Mesenchymal stem cell (in vitro differentiated cells and primary cell): ENCODE results near the gene PPHLN1.

Experiments
- DNase-seq: peaks from one replicate; pipeline ENCODE4 v3.0.0-alpha.2; 2013
- H2AFZ ChIP-seq: one replicate; pipeline ENCODE4 v1.6.1; 2013; ENCODE audit warnings: low read depth, mild to moderate bottlenecking, control low read depth, inconsistent platforms, low read length, moderate library complexity
- H2AK5ac ChIP-seq: 2 replicates; pipeline ENCODE4 v1.6.1; 2013; ENCODE audit warnings: low read length, moderate library complexity, mild to moderate bottlenecking, inconsistent platforms; ENCODE audit not compliant: severe bottlenecking
- H2BK120ac ChIP-seq: one replicate; pipeline ENCODE4 v1.6.1; 2013; ENCODE audit warnings: low read depth, mild to moderate bottlenecking, inconsistent platforms, low read length, moderate library complexity
- H2BK12ac ChIP-seq, 2 experiments: one replicate each; pipeline ENCODE4 v1.6.1; 2013; ENCODE audit warnings: inconsistent platforms in 2 of 2, low read length in 2 of 2, mild to moderate bottlenecking in 2 of 2, moderate library complexity in 2 of 2, control low read depth in 1 of 2
- H2BK15ac ChIP-seq: one replicate; pipeline ENCODE4 v1.6.1; 2013; ENCODE audit warnings: mild to moderate bottlenecking, low read depth, inconsistent platforms; ENCODE audit not compliant: poor library complexity, severe bottlenecking
- H2BK5ac ChIP-seq: 2 replicates; pipeline ENCODE4 v1.6.1; 2013; ENCODE audit warnings: low read depth, mild to moderate bottlenecking, low read length, control low read depth, inconsistent platforms; ENCODE audit not compliant: poor library complexity, severe bottlenecking
- H3K14ac ChIP-seq, 2 experiments: one replicate each; pipeline ENCODE4 v1.6.1; 2013; ENCODE audit warnings: inconsistent platforms in 2 of 2, low read length in 2 of 2, control low read depth in 1 of 2, mild to moderate bottlenecking in 1 of 2, moderate library complexity in 1 of 2
- H3K18ac ChIP-seq, 2 experiments: one replicate each; pipeline ENCODE4 v1.6.1; 2013; ENCODE audit warnings: inconsistent platforms in 2 of 2, low read length in 2 of 2, control low read depth in 1 of 2, low read depth in 1 of 2, mild to moderate bottlenecking in 1 of 2
- H3K23ac ChIP-seq, 2 experiments: one replicate each; pipeline ENCODE4 v1.6.1; 2013; ENCODE audit warnings: inconsistent platforms in 2 of 2, low read length in 2 of 2, mild to moderate bottlenecking in 2 of 2, moderate library complexity in 2 of 2, control low read depth in 1 of 2
- H3K27ac ChIP-seq: 2 replicates; pipeline ENCODE4 v1.5.1; 2013; ENCODE audit warnings: mild to moderate bottlenecking, moderate library complexity, low read length, control low read depth, inconsistent platforms; ENCODE audit not compliant: poor library complexity, severe bottlenecking
- H3K27me3 ChIP-seq, 2 experiments: 2 replicates each; pipeline versions ENCODE4 v1.6.1 to v1.7.0; 2013; ENCODE audit warnings: low read length in 2 of 2, mild to moderate bottlenecking in 2 of 2, moderate library complexity in 2 of 2, control low read depth in 1 of 2, inconsistent platforms in 1 of 2; ENCODE audit not compliant: control insufficient read depth in 1 of 2, insufficient read depth in 1 of 2
- H3K36me3 ChIP-seq, 2 experiments: 2 replicates each; pipeline versions ENCODE4 v1.6.1 to v1.7.0; 2013; ENCODE audit warnings: low read length in 2 of 2, control low read depth in 1 of 2, inconsistent platforms in 1 of 2, low read depth in 1 of 2, mild to moderate bottlenecking in 1 of 2; ENCODE audit not compliant: insufficient read depth in 2 of 2, control insufficient read depth in 1 of 2
- H3K4ac ChIP-seq, 2 experiments: one replicate each; pipeline ENCODE4 v1.6.1; 2013; ENCODE audit warnings: inconsistent platforms in 2 of 2, low read length in 2 of 2, mild to moderate bottlenecking in 2 of 2, moderate library complexity in 2 of 2, control low read depth in 1 of 2, low read depth in 1 of 2
- H3K4me1 ChIP-seq: 2 replicates; pipeline ENCODE4 v1.6.1; 2013; ENCODE audit warnings: low read depth, low read length, control low read depth; ENCODE audit not compliant: control insufficient read depth, insufficient read depth
- H3K4me2 ChIP-seq: 2 replicates; pipeline ENCODE4 v1.6.1; 2013; ENCODE audit warnings: low read length, mild to moderate bottlenecking, inconsistent platforms; ENCODE audit not compliant: poor library complexity, severe bottlenecking
- H3K4me3 ChIP-seq, 2 experiments: 2 replicates each; pipeline versions ENCODE4 v1.5.1 to v1.7.0; 2013; ENCODE audit warnings: low read length in 2 of 2, mild to moderate bottlenecking in 2 of 2, control low read depth in 1 of 2, low read depth in 1 of 2; ENCODE audit not compliant: insufficient read depth in 1 of 2
- H3K79me1 ChIP-seq: replicated peaks from 2 replicates; pipeline ENCODE4 v1.6.1; 2013; ENCODE audit warnings: mild to moderate bottlenecking, control low read depth, low read length, inconsistent platforms; ENCODE audit not compliant: poor library complexity, severe bottlenecking
- H3K9ac ChIP-seq: 2 replicates; pipeline ENCODE4 v1.7.0; 2013; ENCODE audit warnings: mild to moderate bottlenecking, low read length, moderate library complexity
- H3K9me3 ChIP-seq: 2 replicates; pipeline ENCODE4 v1.7.0; 2013; ENCODE audit warnings: mild to moderate bottlenecking, low read length; ENCODE audit not compliant: control insufficient read depth
- H4K8ac ChIP-seq: one replicate; pipeline ENCODE4 v1.6.1; 2013; ENCODE audit warnings: inconsistent platforms, mild to moderate bottlenecking, low read length, moderate library complexity
- H4K91ac ChIP-seq: one replicate; pipeline ENCODE4 v1.6.1; 2013; ENCODE audit warnings: mild to moderate bottlenecking, low read length, inconsistent platforms
- WGBS: methylation state at CpG from one replicate; pipeline ENCODE4 v1.1.7; 2013; ENCODE audit warnings: mixed read lengths; 5-methylcytosine and 5-hydroxymethylcytosine counted together

PPHLN1 gene

GRCh38 chr12:42284876-42285275 is 41.1 kb upstream of the PPHLN1 start:
- no peaks in the 10 kb centered on the region for H3K79me1 ChIP-seq
- no peak overlapping the region for H2BK15ac ChIP-seq
- no peak overlapping the region for H4K8ac ChIP-seq
- no peak overlapping the region for H3K4me3 ChIP-seq
- no peak overlapping the region for H2BK120ac ChIP-seq
- H2BK12ac ChIP-seq, result no peak overlapping the region
- H3K18ac ChIP-seq, result no peak overlapping the region
- DNase-seq, result no peak
- no peak overlapping the region for H3K4ac ChIP-seq
- no peak overlapping the region for H2AK5ac ChIP-seq
- H2AFZ ChIP-seq, result no peak overlapping the region
- no peak overlapping the region for H4K91ac ChIP-seq
- no peak overlapping the region for H3K14ac ChIP-seq
- no peak overlapping the region for H3K27ac ChIP-seq
- H3K23ac ChIP-seq, result no peak overlapping the region
- H3K4me2 ChIP-seq, result no peak overlapping the region
- H3K4me1 ChIP-seq, result no peaks in the 10 kb centered on the region
- no peak overlapping the region for H2BK5ac ChIP-seq
- no peaks in the 10 kb centered on the region for H3K36me3 ChIP-seq
- 92% methylated on average over 2 of the region's 2 CpGs for WGBS
- H3K9me3 ChIP-seq, result no peaks in the 10 kb centered on the region
- H3K27me3 ChIP-seq, result no peaks in the 10 kb centered on the region
- no peak overlapping the region for H3K9ac ChIP-seq

DNA sequence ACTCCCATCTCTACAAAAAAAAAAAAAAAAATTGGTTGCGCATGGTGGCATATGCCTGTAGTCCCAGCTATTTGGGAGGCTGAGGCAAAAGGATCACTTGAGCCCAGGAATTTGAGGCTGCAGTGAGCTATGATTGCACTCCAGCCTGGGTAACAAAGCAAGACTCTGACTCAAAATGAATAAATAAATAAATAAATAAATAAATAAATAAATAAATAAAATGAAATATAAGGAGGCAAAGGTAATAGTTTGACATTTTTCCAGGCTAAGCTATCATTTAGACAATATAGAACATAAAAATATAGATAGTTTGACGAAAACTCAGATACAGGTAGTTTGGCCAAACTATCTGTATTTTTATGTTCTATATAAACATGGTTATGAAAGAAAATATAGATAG is 40.5 kb upstream of the PPHLN1 start:
- no peak overlapping the region for H2BK5ac ChIP-seq
- H3K4me2 ChIP-seq, result no peak overlapping the region
- 100% methylated on average over 1 of the region's 2 CpGs for WGBS
- H3K9ac ChIP-seq, result no peak overlapping the region
- no peak overlapping the region for H2BK15ac ChIP-seq
- H3K23ac ChIP-seq, result no peak overlapping the region
- H2BK120ac ChIP-seq, result no peak overlapping the region
- no peak overlapping the region for H3K4me3 ChIP-seq
- H3K79me1 ChIP-seq, result no peaks in the 10 kb centered on the region
- no peaks in the 10 kb centered on the region for H3K9me3 ChIP-seq
- H3K4ac ChIP-seq, result no peak overlapping the region
- no peaks in the 10 kb centered on the region for H3K27me3 ChIP-seq
- no peak overlapping the region for H3K14ac ChIP-seq
- no peak overlapping the region for H2AK5ac ChIP-seq
- H4K8ac ChIP-seq, result no peak overlapping the region
- H3K4me1 ChIP-seq, result no peaks in the 10 kb centered on the region
- H3K27ac ChIP-seq, result no peak overlapping the region
- no peak for DNase-seq
- H2AFZ ChIP-seq, result no peak overlapping the region
- H2BK12ac ChIP-seq, result no peak overlapping the region
- no peaks in the 10 kb centered on the region for H3K36me3 ChIP-seq
- no peak overlapping the region for H3K18ac ChIP-seq
- H4K91ac ChIP-seq, result no peak overlapping the region

- DNase-seq, result no peak
- Histone ChIP-seq H2AK5ac (no peak overlapping the region), H4K91ac (no peak overlapping the region), H3K4ac (no peak overlapping the region), H2BK12ac (no peak overlapping the region), H3K36me3 (no peaks in the 10 kb centered on the region), H3K4me1 (no peaks in the 10 kb centered on the region), H3K27me3 (no peaks in the 10 kb centered on the region), H3K18ac (no peak overlapping the region), H2AFZ (no peak overlapping the region), H3K14ac (no peak overlapping the region), H3K4me3 (no peak overlapping the region), H2BK5ac (no peak overlapping the region), H2BK120ac (no peak overlapping the region), H3K4me2 (no peak overlapping the region), H3K9ac (no peak overlapping the region), H3K9me3 (no peaks in the 10 kb centered on the region), H4K8ac (no peak overlapping the region), H3K23ac (no peak overlapping the region), H3K79me1 (no peaks in the 10 kb centered on the region), H3K27ac (no peak overlapping the region), H2BK15ac (no peak overlapping the region)
- 87% methylated on average over 26 of the region's 26 CpGs for WGBS
Observed at GRCh38 chr12:42286741-42287140, 39.2 kb upstream of the PPHLN1 start.

GRCh38 chr12:42288544-42288943 is 37.4 kb upstream of the PPHLN1 start:
- Histone ChIP-seq H2BK15ac (no peak overlapping the region), H3K79me1 (no peaks in the 10 kb centered on the region), H2AFZ (no peak overlapping the region), H3K27me3 (no peaks in the 10 kb centered on the region), H3K4me1 (no peaks in the 10 kb centered on the region), H3K4me2 (no peak overlapping the region), H3K23ac (no peak overlapping the region), H3K27ac (no peak overlapping the region), H2AK5ac (no peak overlapping the region), H3K14ac (no peak overlapping the region), H3K9me3 (no peaks in the 10 kb centered on the region), H3K36me3 (no peaks in the 10 kb centered on the region), H4K8ac (no peak overlapping the region), H2BK5ac (no peak overlapping the region), H3K9ac (no peak overlapping the region), H2BK120ac (no peak overlapping the region), H3K18ac (no peak overlapping the region), H3K4ac (no peak overlapping the region), H3K4me3 (no peak overlapping the region), H4K91ac (no peak overlapping the region), H2BK12ac (no peak overlapping the region)
- WGBS, result 82% methylated on average over 8 of the region's 9 CpGs
- no peak for DNase-seq
